Stomach (tissue), 9 donors: ENCODE data around the gene DMWD. TPM values are rescaled to one million over a fixed set of nuclear protein-coding genes. Genes with fewer than 3 reads are reported as not detected.

ENCODE experiments used
- DNase-seq, 2 donors: peaks; one replicate each; pipeline versions ENCODE4 v3.0.0 to v3.0.0-alpha.2; 2013 to 2019
- H3K27ac ChIP-seq, 5 donors: fragments of 200-600 bp in 4 of 5; sonication (generic) in 4 of 5; one replicate each; pipeline ENCODE4 v1.5.1; 2013 to 2019; ENCODE audit warnings: mild to moderate bottlenecking in 1 of 5, moderate library complexity in 1 of 5
- H3K27me3 ChIP-seq, 3 donors: fragments of 200-600 bp; sonication (generic); one replicate each; pipeline ENCODE4 v1.5.1; 2017 to 2019; ENCODE audit warnings: mixed run types in 1 of 3
- H3K36me3 ChIP-seq, 4 donors: fragments of 200-600 bp; sonication (generic); 1 replicate in 3 of 4; 2 replicates in 1 of 4; pipeline ENCODE4 v1.5.1; 2016 to 2019
- H3K4me1 ChIP-seq, 4 donors: fragments of 200-600 bp; sonication (generic); one replicate each; pipeline ENCODE4 v1.5.1; 2016 to 2019
- H3K4me3 ChIP-seq, 4 donors: fragments of 200-600 bp; sonication (generic) in 3 of 4; one replicate each; pipeline ENCODE4 v1.5.1; 2016 to 2019; ENCODE audit warnings: mild to moderate bottlenecking in 1 of 4
- H3K9me3 ChIP-seq, 4 donors: fragments of 200-600 bp; sonication (generic); one replicate each; pipeline ENCODE4 v1.5.1; 2016 to 2019
- CTCF ChIP-seq, 7 experiments: fragments of 450-650 bp in 4 of 7; fragments of 200-600 bp in 3 of 7; sonication (generic) in 3 of 7; IDR thresholded peaks; one replicate each; pipeline ENCODE4 v1.5.1; 2016 to 2019; ENCODE audit warnings: antibody characterized with exemption in 7 of 7, control low read depth in 2 of 7, mild to moderate bottlenecking in 1 of 7
- EP300 ChIP-seq: sonication (generic); formaldehyde crosslinking; IDR thresholded peaks from one replicate; pipeline ENCODE4 v1.6.1; 2017; ENCODE audit warnings: antibody characterized with exemption
- POLR2A ChIP-seq, 4 donors: fragments of 450-650 bp; IDR thresholded peaks; one replicate each; pipeline ENCODE4 v1.6.1; 2016; ENCODE audit warnings: antibody characterized with exemption in 4 of 4, control low read depth in 2 of 4, mild to moderate bottlenecking in 1 of 4, moderate library complexity in 1 of 4
- POLR2AphosphoS5 ChIP-seq, 3 donors: sonication (generic); formaldehyde crosslinking; IDR thresholded peaks; one replicate each; pipeline ENCODE4 v1.6.1; 2016; ENCODE audit warnings: antibody characterized with exemption in 3 of 3
- WGBS, 5 donors: extraction: QIAGEN DNeasy Blood & Tissue Kit in 3 of 5; methylation state at CpG; one replicate each; pipeline versions ENCODE4 v1.1.5 to v1.1.7; 2013 to 2018; 5-methylcytosine and 5-hydroxymethylcytosine counted together
- intact Hi-C: fragments of 100-400 bp; cut with DNase I; formaldehyde crosslinking; loops from one replicate; pipeline ENCODE4 v1.15.1; 2023; ENCODE audit warnings: low total_unique reads
- polyA plus RNA-seq, 3 donors: library from polyadenylated mRNA; stranded (reverse); fragments of 200-250 nt; gene quantifications; one replicate each; pipeline ENCODE4 v1.2.3, GENCODE V29; 2013
- total RNA-seq, 5 donors: library from RNA; depleted of rRNA; stranded (reverse); fragments of >200 nt; gene quantifications; one replicate each; pipeline versions ENCODE4 v1.1.0 to v1.2.3, GENCODE V29; 2014 to 2016
- donor health status: healthy with polysubstance abuse.
- donor health status: Bipolar disorder and iron deficiency.
- donor health status: healthy.

Gene DMWD
- total and polyA plus RNA-seq, 8 donors = 5.3 to 52.1 (median 17.2) TPM

- peak overlapping the region; percentile 74 to 83 (median 77) for H3K4me3 ChIP-seq
- H3K27ac ChIP-seq = peak overlapping the region; percentile 62 to 93 (median 84)
- WGBS, 5 donors = 7 to 8% (median 7%) methylated on average over 22 to 31 of the region's 31 CpGs
- no peaks in the 10 kb centered on the region for H3K9me3 ChIP-seq
- H3K36me3 ChIP-seq = peaks cover 34 to 41% (median 40%) of the 10 kb centered on the region in 4 donors
- no peak for DNase-seq
- peaks cover 17 to 30% (median 22%) of the 10 kb centered on the region in 4 donors for H3K4me1 ChIP-seq
- no peak for TF ChIP-seq POLR2A (IDR thresholded peaks at IDR 0.05)
- no peak for TF ChIP-seq POLR2AphosphoS5 (IDR thresholded peaks at IDR 0.05)
- TF ChIP-seq EP300 = no peak
- no peak for TF ChIP-seq CTCF (IDR thresholded peaks at IDR 0.05)
- intact Hi-C loops = no loop called here
- H3K27me3 ChIP-seq = peaks cover 0 to 34% (median 0%) of the 10 kb centered on the region in 3 donors
Measured at GRCh38 chr19:45791744-45792469, 738 bp downstream of the DMWD start.

- DNase-seq = peak in 1 of 2 donors; percentile 37
- TF ChIP-seq EP300 (no peak), CTCF (IDR thresholded peaks at IDR 0.05) (no peak), POLR2AphosphoS5 (IDR thresholded peaks at IDR 0.05) (peak in 1 of 3 donors; percentile 19), POLR2A (IDR thresholded peaks at IDR 0.05) (no peak)
- Histone ChIP-seq H3K4me1 (peaks cover 17 to 33% (median 23%) of the 10 kb centered on the region in 4 donors), H3K9me3 (no peaks in the 10 kb centered on the region), H3K4me3 (peak overlapping the region in 1 of 4 donors; percentile 83), H3K36me3 (peaks cover 43 to 50% (median 49%) of the 10 kb centered on the region in 4 donors), H3K27me3 (peaks cover 0 to 34% (median 0%) of the 10 kb centered on the region in 3 donors), H3K27ac (peak overlapping the region in 1 of 5 donors; percentile 86)
- 66 to 87% (median 84%) methylated on average over 8 of the region's 8 CpGs for WGBS, 5 donors
- intact Hi-C loops = no loop called here
Measured at GRCh38 chr19:45790942-45791341, 1.7 kb downstream of the DMWD start.

GRCh38 chr19:45789035-45789786 is 3.4 kb downstream of the DMWD start:
- H3K9me3 ChIP-seq = no peaks in the 10 kb centered on the region
- H3K27ac ChIP-seq = no peak overlapping the region
- TF ChIP-seq CTCF (IDR thresholded peaks at IDR 0.05) = no peak
- TF ChIP-seq POLR2AphosphoS5 (IDR thresholded peaks at IDR 0.05) = no peak
- no peak for TF ChIP-seq POLR2A (IDR thresholded peaks at IDR 0.05)
- TF ChIP-seq EP300 = no peak
- H3K27me3 ChIP-seq = peaks cover 0 to 33% (median 0%) of the 10 kb centered on the region in 3 donors
- 89 to 94% (median 93%) methylated on average over 15 of the region's 15 CpGs for WGBS, 5 donors
- no peak for DNase-seq
- peaks cover 54 to 59% (median 58%) of the 10 kb centered on the region in 4 donors for H3K36me3 ChIP-seq
- no peak overlapping the region for H3K4me3 ChIP-seq
- intact Hi-C loops = no loop called here
- H3K4me1 ChIP-seq = peaks cover 23 to 49% (median 35%) of the 10 kb centered on the region in 4 donors

- Histone ChIP-seq H3K27me3 (peaks cover 0 to 53% (median 0%) of the 10 kb centered on the region in 3 donors), H3K27ac (peak overlapping the region in 1 of 5 donors; percentile 86), H3K4me1 (peaks cover 28 to 56% (median 46%) of the 10 kb centered on the region in 4 donors), H3K36me3 (peaks cover 54 to 65% (median 59%) of the 10 kb centered on the region in 4 donors), H3K9me3 (no peaks in the 10 kb centered on the region), H3K4me3 (no peak overlapping the region)
- DNase-seq = no peak
- TF ChIP-seq POLR2A (IDR thresholded peaks at IDR 0.05) (no peak), EP300 (no peak), POLR2AphosphoS5 (IDR thresholded peaks at IDR 0.05) (no peak), CTCF (IDR thresholded peaks at IDR 0.05) (no peak)
- intact Hi-C loops = no loop called here
- 89 to 93% (median 91%) methylated on average over 21 of the region's 21 CpGs for WGBS, 5 donors
Measured at GRCh38 chr19:45786533-45786894, 6.1 kb downstream of the DMWD start.
